PFSK-1 (cell line): Measurements from ENCODE around the gene CHRNA1.

ENCODE experiments used
- FOXP2 ChIP-seq: optimal IDR thresholded peaks from 2 replicates; pipeline ENCODE3; 2011; ENCODE audit warnings: borderline replicate concordance, control low read depth, inconsistent platforms; ENCODE audit not compliant: insufficient read depth; ENCODE audit errors: extremely low read length, extremely low read depth
- POLR2AphosphoS5 ChIP-seq: IDR thresholded peaks from 2 replicates; pipeline ENCODE4 v1.6.1; 2012; ENCODE audit warnings: low read depth, mild to moderate bottlenecking, control low read depth, low read length, moderate library complexity
- REST ChIP-seq, 2 experiments: IDR thresholded peaks; 2 replicates each; pipeline versions ENCODE4 v1.6.1 to v1.8.0; 2011 to 2012; ENCODE audit warnings: low read depth in 2 of 2, low read length in 2 of 2, control low read depth in 1 of 2, inconsistent platforms in 1 of 2, mild to moderate bottlenecking in 1 of 2, moderate library complexity in 1 of 2; ENCODE audit not compliant: insufficient read depth in 1 of 2
- SIN3A ChIP-seq: IDR thresholded peaks from 2 replicates; pipeline ENCODE4 v1.6.1; 2012; ENCODE audit warnings: mild to moderate bottlenecking, low read length, moderate library complexity, borderline replicate concordance; ENCODE audit not compliant: insufficient read depth
- TAF1 ChIP-seq: IDR thresholded peaks from 2 replicates; pipeline ENCODE4 v1.6.1; 2012; ENCODE audit warnings: low read length, control low read depth, borderline replicate concordance; ENCODE audit not compliant: insufficient read depth

CHRNA1 gene

GRCh38 chr2:174773215-174773614 lies 8.9 kb upstream of the CHRNA1 start:
- TF ChIP-seq SIN3A (no peak), REST (IDR thresholded peaks at IDR 0.05; ENCODE audit: insufficient read depth in 1 of 2, low read depth in 2 of 2, low read length in 2 of 2) (no peak), POLR2AphosphoS5 (no peak), TAF1 (no peak), FOXP2 (no peak)

GRCh38 chr2:174772472-174772801 lies 8.2 kb upstream of the CHRNA1 start:
- TF ChIP-seq FOXP2 (no peak), SIN3A (no peak), REST (IDR thresholded peaks at IDR 0.05; ENCODE audit: insufficient read depth in 1 of 2, low read depth in 2 of 2, low read length in 2 of 2) (no peak), TAF1 (no peak), POLR2AphosphoS5 (no peak)

- TF ChIP-seq REST (IDR thresholded peaks at IDR 0.05; ENCODE audit: insufficient read depth in 1 of 2, low read depth in 2 of 2, low read length in 2 of 2) = no peak
- TF ChIP-seq TAF1 = no peak
- no peak for TF ChIP-seq FOXP2
- TF ChIP-seq POLR2AphosphoS5 = no peak
These were observed 7.6 kb upstream of the CHRNA1 start for GRCh38 chr2:174771631-174772471.

GRCh38 chr2:174771136-174771535 lies 6.9 kb upstream of the CHRNA1 start:
- no peak for TF ChIP-seq POLR2AphosphoS5
- TF ChIP-seq TAF1 = no peak
- TF ChIP-seq FOXP2 = no peak
- TF ChIP-seq REST (IDR thresholded peaks at IDR 0.05; ENCODE audit: insufficient read depth in 1 of 2, low read depth in 2 of 2, low read length in 2 of 2) = no peak
- TF ChIP-seq SIN3A = no peak
